ENCODE results near the gene MYBBP1A.

GRCh38 chr17:4539576-4540223 is 15.5 kb downstream of the MYBBP1A start:
- TF ChIP-seq CTCF (IDR thresholded peaks at IDR 0.05; ENCODE audit: control extremely low read depth in 1 of 3, insufficient read depth in 1 of 3, low read depth in 1 of 3, low read length in 3 of 3) (no peak), MAX (IDR thresholded peaks at IDR 0.05) (no peak), EZH2 (IDR thresholded peaks at IDR 0.05; ENCODE audit: low read depth, low read length, severe bottlenecking) (no peak), JUND (IDR thresholded peaks at IDR 0.05; ENCODE audit: low read length) (no peak), GABPA (IDR thresholded peaks at IDR 0.05; ENCODE audit: borderline replicate concordance, insufficient read depth, low read length) (no peak)
